ENCODE data around the gene CANX.

DNA sequence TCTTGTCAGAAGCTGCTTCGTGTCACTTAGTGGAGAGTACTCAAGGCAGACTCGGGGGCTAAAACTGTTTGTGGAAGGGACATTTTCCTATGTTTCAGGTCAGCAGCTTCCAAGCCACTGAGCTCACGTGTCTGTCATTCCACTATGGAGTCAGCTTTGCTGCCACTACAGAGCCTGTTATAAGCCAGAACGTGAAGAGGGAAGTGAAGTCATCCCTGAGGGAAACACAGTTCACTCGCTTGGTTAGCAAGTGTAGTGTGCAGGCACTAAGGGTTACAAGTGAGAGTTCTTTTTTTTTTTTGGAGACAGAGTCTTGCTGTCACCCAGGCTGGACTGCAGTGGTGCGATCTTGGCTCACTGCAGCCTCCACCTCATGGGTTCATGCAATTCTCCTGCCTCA lies 70.5 kb downstream of the CANX start:
- no peak for TF ChIP-seq POLR2AphosphoS5 (IDR thresholded peaks at IDR 0.05; ENCODE audit: low read depth, low read length)
- TF ChIP-seq, protein P1, sequence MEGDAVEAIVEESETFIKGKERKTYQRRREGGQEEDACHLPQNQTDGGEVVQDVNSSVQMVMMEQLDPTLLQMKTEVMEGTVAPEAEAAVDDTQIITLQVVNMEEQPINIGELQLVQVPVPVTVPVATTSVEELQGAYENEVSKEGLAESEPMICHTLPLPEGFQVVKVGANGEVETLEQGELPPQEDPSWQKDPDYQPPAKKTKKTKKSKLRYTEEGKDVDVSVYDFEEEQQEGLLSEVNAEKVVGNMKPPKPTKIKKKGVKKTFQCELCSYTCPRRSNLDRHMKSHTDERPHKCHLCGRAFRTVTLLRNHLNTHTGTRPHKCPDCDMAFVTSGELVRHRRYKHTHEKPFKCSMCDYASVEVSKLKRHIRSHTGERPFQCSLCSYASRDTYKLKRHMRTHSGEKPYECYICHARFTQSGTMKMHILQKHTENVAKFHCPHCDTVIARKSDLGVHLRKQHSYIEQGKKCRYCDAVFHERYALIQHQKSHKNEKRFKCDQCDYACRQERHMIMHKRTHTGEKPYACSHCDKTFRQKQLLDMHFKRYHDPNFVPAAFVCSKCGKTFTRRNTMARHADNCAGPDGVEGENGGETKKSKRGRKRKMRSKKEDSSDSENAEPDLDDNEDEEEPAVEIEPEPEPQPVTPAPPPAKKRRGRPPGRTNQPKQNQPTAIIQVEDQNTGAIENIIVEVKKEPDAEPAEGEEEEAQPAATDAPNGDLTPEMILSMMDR (IDR thresholded peaks at IDR 0.05 in 2 of 3, conservative IDR thresholded peaks at IDR 0.05 in 1 of 3; ENCODE audit: borderline replicate concordance in 1 of 3, insufficient read depth in 1 of 3, low read depth in 2 of 3, low read length in 2 of 3), result no peak
- TF ChIP-seq EGR1 (IDR thresholded peaks at IDR 0.05; ENCODE audit: low read depth), result no peak
- TF ChIP-seq, protein P2, sequence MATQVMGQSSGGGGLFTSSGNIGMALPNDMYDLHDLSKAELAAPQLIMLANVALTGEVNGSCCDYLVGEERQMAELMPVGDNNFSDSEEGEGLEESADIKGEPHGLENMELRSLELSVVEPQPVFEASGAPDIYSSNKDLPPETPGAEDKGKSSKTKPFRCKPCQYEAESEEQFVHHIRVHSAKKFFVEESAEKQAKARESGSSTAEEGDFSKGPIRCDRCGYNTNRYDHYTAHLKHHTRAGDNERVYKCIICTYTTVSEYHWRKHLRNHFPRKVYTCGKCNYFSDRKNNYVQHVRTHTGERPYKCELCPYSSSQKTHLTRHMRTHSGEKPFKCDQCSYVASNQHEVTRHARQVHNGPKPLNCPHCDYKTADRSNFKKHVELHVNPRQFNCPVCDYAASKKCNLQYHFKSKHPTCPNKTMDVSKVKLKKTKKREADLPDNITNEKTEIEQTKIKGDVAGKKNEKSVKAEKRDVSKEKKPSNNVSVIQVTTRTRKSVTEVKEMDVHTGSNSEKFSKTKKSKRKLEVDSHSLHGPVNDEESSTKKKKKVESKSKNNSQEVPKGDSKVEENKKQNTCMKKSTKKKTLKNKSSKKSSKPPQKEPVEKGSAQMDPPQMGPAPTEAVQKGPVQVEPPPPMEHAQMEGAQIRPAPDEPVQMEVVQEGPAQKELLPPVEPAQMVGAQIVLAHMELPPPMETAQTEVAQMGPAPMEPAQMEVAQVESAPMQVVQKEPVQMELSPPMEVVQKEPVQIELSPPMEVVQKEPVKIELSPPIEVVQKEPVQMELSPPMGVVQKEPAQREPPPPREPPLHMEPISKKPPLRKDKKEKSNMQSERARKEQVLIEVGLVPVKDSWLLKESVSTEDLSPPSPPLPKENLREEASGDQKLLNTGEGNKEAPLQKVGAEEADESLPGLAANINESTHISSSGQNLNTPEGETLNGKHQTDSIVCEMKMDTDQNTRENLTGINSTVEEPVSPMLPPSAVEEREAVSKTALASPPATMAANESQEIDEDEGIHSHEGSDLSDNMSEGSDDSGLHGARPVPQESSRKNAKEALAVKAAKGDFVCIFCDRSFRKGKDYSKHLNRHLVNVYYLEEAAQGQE (IDR thresholded peaks at IDR 0.05; ENCODE audit: low read depth), result no peak

All from HCT116 (cell line).